HEK293 (cell line): Measurements from ENCODE around the gene SEMA4D.

Experiments used
- CTCF ChIP-seq: fragments of 450-650 bp; formaldehyde crosslinking; IDR thresholded peaks from 2 replicates; pipeline ENCODE4 v1.5.1; 2016; ENCODE audit warnings: missing biosample characterization, missing genetic modification characterization
- KLF9 ChIP-seq: fragments of 450-650 bp; formaldehyde crosslinking; IDR thresholded peaks from 2 replicates; pipeline ENCODE4 v1.5.1; 2016; ENCODE audit warnings: missing biosample characterization, missing genetic modification characterization, low read depth
- OSR2 ChIP-seq: fragments of 450-650 bp; formaldehyde crosslinking; IDR thresholded peaks from 2 replicates; pipeline ENCODE4 v1.5.1; 2016; ENCODE audit warnings: missing biosample characterization, missing genetic modification characterization
- REST ChIP-seq: fragments of 450-650 bp; formaldehyde crosslinking; IDR thresholded peaks from 2 replicates; pipeline ENCODE4 v1.5.1; 2016; ENCODE audit warnings: missing biosample characterization, missing genetic modification characterization
- ZFP37 ChIP-seq: fragments of 450-650 bp; formaldehyde crosslinking; IDR thresholded peaks from 2 replicates; pipeline ENCODE4 v1.5.1; 2016; ENCODE audit warnings: missing biosample characterization, missing genetic modification characterization
- ZNF223 ChIP-seq: fragments of 450-650 bp; formaldehyde crosslinking; IDR thresholded peaks from 2 replicates; pipeline ENCODE4 v1.5.1; 2016; ENCODE audit warnings: missing biosample characterization, missing genetic modification characterization
- ZNF398 ChIP-seq: fragments of 450-650 bp; formaldehyde crosslinking; IDR thresholded peaks from 2 replicates; pipeline ENCODE4 v1.5.1; 2017; ENCODE audit warnings: missing biosample characterization, missing genetic modification characterization
- ZNF544 ChIP-seq: fragments of 450-650 bp; formaldehyde crosslinking; IDR thresholded peaks from 2 replicates; pipeline ENCODE4 v1.5.0; 2017; ENCODE audit warnings: missing biosample characterization, missing genetic modification characterization
- ZNF664 ChIP-seq: fragments of 450-650 bp; formaldehyde crosslinking; IDR thresholded peaks from 2 replicates; pipeline ENCODE4 v1.5.1; 2016; ENCODE audit warnings: missing biosample characterization, missing genetic modification characterization

- TF ChIP-seq ZNF664 (tag by site-specific recombination): no peak
- no peak for TF ChIP-seq CTCF
- no peak for TF ChIP-seq ZNF223 (tag by site-specific recombination)
- TF ChIP-seq ZFP37: no peak
- TF ChIP-seq ZNF398: no peak
- TF ChIP-seq OSR2 (tag by site-specific recombination): no peak
- TF ChIP-seq ZNF544 (tag by site-specific recombination): no peak
- no peak for TF ChIP-seq KLF9
- no peak for TF ChIP-seq REST (tag by site-specific recombination)
Measured at GRCh38 chr9:89398621-89399020, 99.3 kb downstream of the SEMA4D start.
